Superior temporal gyrus (tissue), 1 donor: ENCODE data around the gene TLK1.

Experiments
- DNase-seq: peaks from one replicate; pipeline ENCODE4 v3.0.0-alpha.2; 2016; ENCODE audit errors: extremely low spot score

TLK1 gene

GRCh38 chr2:171004363-171004762, 156.3 kb downstream of the TLK1 start:
- DNase-seq = peak; percentile 35

- no peak for DNase-seq
These were observed 161.0 kb downstream of the TLK1 start for GRCh38 chr2:170999654-171000053.

GRCh38 chr2:170997893-170998597, 162.6 kb downstream of the TLK1 start:
- DNase-seq = no peak

- no peak for DNase-seq
These were observed 164.4 kb downstream of the TLK1 start for GRCh38 chr2:170996316-170996715.

- no peak for DNase-seq
These were observed 169.1 kb downstream of the TLK1 start for GRCh38 chr2:170991398-170992182.

- DNase-seq = no peak
These were observed 174.0 kb downstream of the TLK1 start for GRCh38 chr2:170986566-170987258.

GRCh38 chr2:170985407-170985806, 175.3 kb downstream of the TLK1 start:
- no peak for DNase-seq

- DNase-seq = no peak
These were observed 176.6 kb downstream of the TLK1 start for GRCh38 chr2:170984079-170984478.

- DNase-seq = no peak
These were observed 184.8 kb downstream of the TLK1 start for GRCh38 chr2:170975943-170976270.

GRCh38 chr2:170975127-170975942, 185.4 kb downstream of the TLK1 start:
- no peak for DNase-seq

GRCh38 chr2:170974304-170974993, 186.2 kb downstream of the TLK1 start:
- no peak for DNase-seq

GRCh38 chr2:170973492-170974303, 187.0 kb downstream of the TLK1 start:
- peak; percentile 85 for DNase-seq

GRCh38 chr2:170973225-170973491, 187.5 kb downstream of the TLK1 start:
- DNase-seq = no peak

GRCh38 chr2:170972296-170973224, 188.1 kb downstream of the TLK1 start:
- peak; percentile 36 for DNase-seq

GRCh38 chr2:170971071-170971470, 189.6 kb downstream of the TLK1 start:
- no peak for DNase-seq

- no peak for DNase-seq
These were observed 190.7 kb downstream of the TLK1 start for GRCh38 chr2:170969872-170970496.

GRCh38 chr2:170969030-170969429, 191.7 kb downstream of the TLK1 start:
- DNase-seq = no peak

- no peak for DNase-seq
These were observed 192.3 kb downstream of the TLK1 start for GRCh38 chr2:170968205-170969003.
